Measurements from ENCODE around the gene HIVEP3.

HIVEP3 gene

GRCh38 chr1:41846625-41847405, 71.9 kb downstream of the HIVEP3 start:
- no peak for TF ChIP-seq CTCF (conservative IDR thresholded peaks at IDR 0.05; ENCODE audit: low read depth, low read length)
- H3K4me3 ChIP-seq (ENCODE audit: low read length) = no peak overlapping the region
- no peak for DNase-seq (ENCODE audit: low read depth)

- no peak overlapping the region for H3K4me3 ChIP-seq (ENCODE audit: low read length)
- no peak for TF ChIP-seq CTCF (conservative IDR thresholded peaks at IDR 0.05; ENCODE audit: low read depth, low read length)
- no peak for DNase-seq (ENCODE audit: low read depth)
These were observed 73.9 kb downstream of the HIVEP3 start for GRCh38 chr1:41844781-41845272.

- H3K4me3 ChIP-seq (ENCODE audit: low read length) = no peak overlapping the region
- no peak for DNase-seq (ENCODE audit: low read depth)
- TF ChIP-seq CTCF (conservative IDR thresholded peaks at IDR 0.05; ENCODE audit: low read depth, low read length) = no peak
These were observed 74.5 kb downstream of the HIVEP3 start for GRCh38 chr1:41844255-41844654.

GRCh38 chr1:41842993-41843755, 75.5 kb downstream of the HIVEP3 start:
- no peak for DNase-seq (ENCODE audit: low read depth)
- TF ChIP-seq CTCF (conservative IDR thresholded peaks at IDR 0.05; ENCODE audit: low read depth, low read length) = no peak
- no peak overlapping the region for H3K4me3 ChIP-seq (ENCODE audit: low read length)

- DNase-seq (ENCODE audit: low read depth) = no peak
- TF ChIP-seq CTCF (conservative IDR thresholded peaks at IDR 0.05; ENCODE audit: low read depth, low read length) = no peak
- no peak overlapping the region for H3K4me3 ChIP-seq (ENCODE audit: low read length)
These were observed 76.4 kb downstream of the HIVEP3 start for GRCh38 chr1:41842326-41842725.

- no peak for DNase-seq (ENCODE audit: low read depth)
- H3K4me3 ChIP-seq (ENCODE audit: low read length) = no peak overlapping the region
- TF ChIP-seq CTCF (conservative IDR thresholded peaks at IDR 0.05; ENCODE audit: low read depth, low read length) = no peak
These were observed 78.0 kb downstream of the HIVEP3 start for GRCh38 chr1:41840592-41841246.

Measured in retinal pigment epithelial cell (primary cell).